GM19397 (cell line): ENCODE measurements around the gene FAM78B.

Experiments
- ATAC-seq: cut with Tn5 transposase; IDR thresholded peaks from one replicate; pipeline ENCODE4 v1.9.1; 2021; ENCODE audit warnings: mild to moderate bottlenecking, moderate library complexity; ENCODE audit not compliant: unreplicated experiment

Gene FAM78B

DNA sequence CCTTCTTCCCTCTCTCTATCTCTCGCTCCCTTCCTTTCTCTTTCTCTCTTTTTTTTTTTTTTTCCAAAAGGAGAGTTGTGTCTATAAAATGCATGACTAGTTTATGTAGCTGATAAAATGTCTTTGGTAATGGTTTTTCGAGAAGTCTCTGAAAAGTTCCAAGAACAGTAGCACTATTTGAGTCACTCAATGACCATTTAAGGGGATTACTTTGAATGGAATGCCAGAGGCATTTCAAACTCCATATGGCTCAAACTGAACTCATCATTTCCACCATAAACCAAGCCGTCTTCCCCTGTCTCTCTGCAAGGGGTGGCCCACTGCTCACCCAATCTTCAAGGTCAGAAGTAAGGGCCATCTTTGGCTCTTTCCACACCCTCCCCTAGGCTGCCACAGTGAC is 93.3 kb downstream of the FAM78B start:
- ATAC-seq, result no peak

DNA sequence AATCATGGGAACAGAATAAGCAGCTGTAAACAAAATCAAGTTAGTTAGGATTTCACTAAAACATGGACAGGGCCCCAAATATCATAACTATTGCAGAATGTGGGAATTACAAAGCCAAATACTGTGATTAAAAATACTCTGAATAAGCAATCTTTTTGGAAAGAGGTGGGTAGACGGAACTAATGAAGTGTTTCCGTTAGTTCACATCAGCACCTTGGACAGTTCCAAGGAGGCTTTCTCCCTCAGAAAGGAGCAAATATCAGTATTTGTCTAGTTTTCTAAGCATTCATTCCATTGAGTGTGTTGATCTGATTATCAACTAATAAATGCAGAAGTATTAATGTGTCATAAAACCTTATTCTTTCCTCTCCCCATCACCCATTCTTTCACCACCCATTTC is 97.4 kb downstream of the FAM78B start:
- ATAC-seq, result no peak

DNA sequence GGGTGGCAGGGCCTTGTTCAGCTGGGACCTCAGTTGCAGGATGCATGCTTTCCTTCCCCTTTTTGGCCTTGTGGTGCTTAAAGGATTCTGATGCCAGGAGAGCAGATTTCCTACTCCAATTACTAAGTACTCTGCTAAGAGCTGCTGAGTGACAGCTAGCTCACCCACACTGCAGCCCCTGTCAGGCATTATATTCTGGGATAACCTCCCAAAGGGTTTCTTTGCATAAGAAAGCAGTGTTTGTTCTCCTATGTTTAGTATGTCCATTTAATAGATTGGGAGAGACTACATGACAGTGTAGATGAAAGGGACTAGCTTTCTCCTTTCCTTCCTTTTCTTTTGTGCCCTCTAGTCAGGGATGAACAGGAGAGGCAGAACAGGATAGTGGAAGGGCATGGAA is 100.7 kb downstream of the FAM78B start:
- no peak for ATAC-seq

DNA sequence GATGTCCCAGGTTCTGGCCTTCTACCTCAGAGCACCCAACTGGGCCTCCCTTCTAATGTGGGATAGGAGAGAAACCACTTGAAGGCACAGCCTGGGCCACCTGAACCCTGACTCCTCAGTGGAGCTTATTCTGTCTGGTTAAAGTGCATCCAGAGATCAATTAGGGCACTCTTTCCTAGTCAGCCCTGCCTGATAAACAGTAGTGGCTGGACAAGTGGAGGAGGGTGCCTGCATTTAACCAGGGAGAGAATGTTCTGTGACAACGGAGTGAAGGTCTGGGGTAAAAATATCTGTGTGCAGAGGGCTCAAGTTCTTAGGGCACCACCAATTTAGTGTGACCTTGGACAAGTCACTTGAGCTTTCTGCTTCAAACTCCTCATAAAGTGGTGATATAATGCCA is 101.8 kb downstream of the FAM78B start:
- ATAC-seq, result no peak

DNA sequence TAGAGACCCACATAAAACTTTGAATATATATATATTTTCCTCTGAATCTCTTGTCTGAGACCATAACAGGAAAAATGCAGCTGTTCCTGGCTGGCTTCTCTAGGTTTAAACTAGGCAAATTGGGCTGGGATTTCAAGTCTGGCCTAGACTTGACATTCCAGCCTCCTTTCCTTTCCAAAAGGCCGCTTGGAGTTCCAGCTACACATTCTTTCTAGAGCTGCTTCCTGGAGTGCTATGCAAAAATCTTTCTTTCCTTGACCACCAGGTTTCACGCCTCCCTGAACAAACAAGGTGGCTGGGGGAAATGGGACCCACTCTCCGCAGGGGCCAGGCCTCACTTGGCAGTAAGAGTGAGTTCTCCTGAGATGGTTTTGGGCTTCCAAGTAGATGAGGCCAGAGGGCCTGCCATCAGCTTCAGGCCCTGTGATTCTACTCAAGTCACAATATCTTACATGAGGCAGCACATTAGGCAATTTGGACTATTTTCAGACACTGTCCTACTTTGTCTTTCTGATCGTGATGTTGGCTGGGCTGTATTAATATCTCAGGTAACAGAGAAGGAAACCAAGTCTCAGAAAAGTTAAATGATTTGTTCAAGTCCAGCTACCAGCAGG is 102.4 kb downstream of the FAM78B start:
- no peak for ATAC-seq

DNA sequence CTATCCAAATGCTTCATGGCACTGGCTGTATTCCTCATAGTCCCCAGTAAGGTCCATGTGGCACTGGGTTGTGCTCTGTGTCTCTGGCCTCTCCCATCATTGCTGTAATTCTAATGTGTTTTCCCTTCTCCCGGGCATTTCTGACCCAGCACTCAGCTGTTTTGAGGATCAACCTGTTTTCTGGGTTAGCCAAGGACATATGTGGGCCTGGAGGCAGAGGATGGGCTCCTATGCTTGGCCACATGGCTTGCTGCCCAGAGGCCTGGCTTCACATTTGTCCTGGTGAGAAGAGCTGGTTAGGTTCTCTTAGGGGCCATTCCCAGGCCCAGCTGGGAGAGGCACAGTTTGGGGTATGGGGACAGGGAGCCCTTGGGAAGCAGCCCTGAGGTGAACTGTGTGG is 103.1 kb downstream of the FAM78B start:
- no peak for ATAC-seq

DNA sequence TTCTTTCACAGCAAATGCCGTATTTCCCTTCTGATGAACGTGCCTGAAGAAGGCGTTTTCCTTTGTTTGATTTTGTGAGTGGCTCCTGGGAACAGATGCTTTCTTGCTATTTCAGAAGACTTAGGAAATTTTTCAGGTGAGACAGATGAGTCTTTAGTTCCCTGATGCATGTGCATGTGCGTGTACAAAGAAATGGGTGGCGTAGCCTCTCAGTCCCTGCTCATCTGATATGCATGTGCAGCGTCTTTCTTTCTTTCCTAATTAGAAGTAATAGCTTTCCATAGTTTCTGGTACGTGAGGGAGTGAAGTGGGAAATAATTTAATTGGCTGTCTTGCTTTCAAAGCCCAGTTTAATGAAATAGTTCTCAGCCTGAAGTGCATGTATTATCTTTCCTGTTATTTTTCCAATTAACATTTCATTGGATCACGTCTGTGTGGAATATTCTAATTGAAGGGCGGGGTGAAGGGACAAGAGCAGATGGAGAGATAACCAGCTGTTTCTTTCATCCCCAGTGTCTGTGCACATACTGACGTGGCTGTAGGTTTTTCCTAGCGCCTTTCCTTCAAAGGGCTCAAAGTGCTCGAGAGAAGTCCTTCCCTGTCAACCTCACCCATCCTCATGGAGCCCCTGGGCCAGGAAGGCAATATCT is 104.3 kb downstream of the FAM78B start:
- no peak for ATAC-seq

DNA sequence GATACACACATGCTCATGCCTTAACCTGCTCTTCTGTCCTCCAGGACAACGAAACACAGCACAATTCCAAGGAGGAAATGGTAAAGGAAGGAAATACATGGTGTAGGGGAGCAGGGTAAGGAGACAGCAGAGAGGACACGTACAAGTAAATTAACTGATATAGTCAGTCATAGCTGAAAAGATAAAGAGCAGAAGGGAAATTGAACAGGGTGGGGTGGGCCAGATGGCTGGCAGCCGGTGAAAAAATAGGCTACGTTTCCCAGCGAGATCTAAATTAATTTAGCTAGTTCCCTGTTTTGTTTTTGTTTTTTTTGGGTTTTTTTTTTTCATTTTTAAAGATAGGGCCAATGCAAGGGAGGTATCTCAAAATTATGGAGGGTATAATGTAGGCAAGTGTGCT is 109.2 kb downstream of the FAM78B start:
- no peak for ATAC-seq

DNA sequence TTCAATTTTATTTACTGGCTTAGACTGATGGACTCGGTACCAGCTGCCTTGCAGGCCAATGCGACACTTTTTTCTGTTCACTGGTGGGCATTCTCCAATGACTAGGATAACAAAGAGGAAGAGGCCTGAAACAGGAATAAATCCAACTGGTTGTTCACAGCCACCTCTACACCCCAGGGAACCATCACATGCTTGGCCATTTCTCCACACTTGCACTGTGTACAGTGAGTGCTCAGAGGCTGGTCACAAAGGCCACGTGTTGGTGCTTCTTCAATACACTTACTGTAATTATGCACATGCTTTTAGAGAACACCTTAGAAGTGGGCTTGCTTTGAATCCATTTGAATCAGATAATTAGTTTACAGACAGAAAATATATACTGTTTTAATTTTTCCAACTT is 113.4 kb downstream of the FAM78B start:
- no peak for ATAC-seq

DNA sequence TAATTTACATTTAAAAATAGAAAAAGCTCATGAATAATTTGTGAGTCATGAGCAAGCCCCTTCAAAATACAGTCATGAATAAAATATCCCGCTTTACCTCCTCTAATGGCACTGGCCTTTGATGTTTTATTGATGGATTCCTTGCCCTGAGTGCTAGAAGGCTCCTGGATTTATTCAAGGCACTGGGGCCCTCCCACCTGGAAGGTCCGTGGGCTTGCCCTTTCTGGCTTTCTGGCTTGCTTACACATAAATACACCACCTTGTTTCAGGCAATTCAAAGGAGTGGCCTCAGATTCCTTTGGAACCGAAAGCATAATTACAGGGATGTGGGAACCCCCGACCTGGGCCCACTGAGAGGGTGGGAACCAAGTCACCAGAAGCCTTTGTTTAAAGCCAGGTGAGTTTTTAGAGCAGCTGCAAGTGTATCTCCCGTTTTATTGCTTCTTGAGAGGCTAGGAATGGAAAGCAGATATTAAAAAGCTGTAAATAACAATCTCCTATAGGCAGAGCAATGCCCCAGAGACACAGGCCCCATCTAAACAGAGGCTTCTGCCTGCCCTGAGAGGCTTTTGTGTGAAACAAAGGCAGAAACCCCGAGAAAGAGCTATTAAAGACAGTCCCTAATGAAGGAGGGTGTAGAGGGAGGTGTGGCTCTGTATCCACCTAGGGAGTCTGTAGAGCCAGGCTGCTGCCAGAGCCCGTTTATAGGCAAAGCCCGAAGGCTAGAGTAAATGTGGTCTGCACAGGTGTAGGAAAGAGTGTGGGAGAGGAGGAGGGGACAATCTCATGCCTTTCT is 126.4 kb downstream of the FAM78B start:
- ATAC-seq, result no peak

DNA sequence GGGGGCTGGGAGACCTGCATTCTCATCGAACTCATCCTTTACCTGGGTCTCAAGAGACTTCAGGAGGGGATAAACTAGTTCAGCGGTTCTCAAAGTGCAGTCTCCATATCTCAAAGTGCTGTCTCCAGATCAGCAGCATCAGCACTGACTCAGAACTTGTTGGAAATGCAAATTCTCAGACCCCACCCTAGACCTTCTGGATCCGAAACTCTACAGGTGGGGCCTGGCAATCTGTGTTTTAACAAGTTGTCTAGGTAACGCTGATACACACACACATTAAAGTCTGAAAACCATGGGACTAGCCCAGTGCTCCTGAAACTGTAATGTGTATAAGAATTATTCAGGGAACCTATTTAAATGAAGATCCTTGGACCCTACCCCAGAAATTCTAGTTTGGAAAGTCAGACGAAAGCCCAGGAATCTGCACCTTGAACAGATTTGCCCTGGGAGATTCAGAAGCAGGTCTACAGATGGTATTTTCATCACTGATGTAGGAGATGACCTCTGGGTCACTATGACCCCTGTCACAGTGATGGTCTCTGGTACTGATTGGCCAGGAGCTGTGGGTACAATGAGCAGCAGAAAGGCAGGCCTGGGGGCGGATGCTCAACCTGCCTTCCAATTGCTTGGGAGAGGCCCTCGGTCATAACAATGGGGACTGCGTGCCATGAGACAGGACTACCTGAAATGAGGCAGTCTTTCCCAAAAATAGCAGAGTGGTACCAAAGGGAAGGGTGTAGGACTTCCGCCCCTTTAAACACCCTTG is 127.2 kb downstream of the FAM78B start:
- ATAC-seq, result no peak

DNA sequence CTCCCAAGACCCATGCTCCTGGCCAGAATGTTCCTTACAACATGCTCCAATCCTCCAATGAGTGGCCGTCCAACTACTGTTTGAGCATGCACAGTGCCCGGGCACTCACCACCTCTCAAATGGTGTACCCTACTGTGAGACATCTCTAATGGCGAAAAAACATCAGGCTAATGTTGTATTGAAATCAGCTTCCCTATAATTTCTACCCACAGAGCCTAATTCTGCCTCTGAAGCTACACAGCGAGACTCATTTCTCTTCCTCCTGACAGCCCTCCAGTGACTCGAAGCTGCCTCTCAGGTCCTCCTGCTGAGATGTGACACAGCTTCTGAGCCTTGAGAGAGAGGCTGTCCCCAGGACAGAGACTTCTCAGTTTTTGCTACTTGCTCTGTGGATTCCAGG is 130.7 kb downstream of the FAM78B start:
- ATAC-seq, result no peak

DNA sequence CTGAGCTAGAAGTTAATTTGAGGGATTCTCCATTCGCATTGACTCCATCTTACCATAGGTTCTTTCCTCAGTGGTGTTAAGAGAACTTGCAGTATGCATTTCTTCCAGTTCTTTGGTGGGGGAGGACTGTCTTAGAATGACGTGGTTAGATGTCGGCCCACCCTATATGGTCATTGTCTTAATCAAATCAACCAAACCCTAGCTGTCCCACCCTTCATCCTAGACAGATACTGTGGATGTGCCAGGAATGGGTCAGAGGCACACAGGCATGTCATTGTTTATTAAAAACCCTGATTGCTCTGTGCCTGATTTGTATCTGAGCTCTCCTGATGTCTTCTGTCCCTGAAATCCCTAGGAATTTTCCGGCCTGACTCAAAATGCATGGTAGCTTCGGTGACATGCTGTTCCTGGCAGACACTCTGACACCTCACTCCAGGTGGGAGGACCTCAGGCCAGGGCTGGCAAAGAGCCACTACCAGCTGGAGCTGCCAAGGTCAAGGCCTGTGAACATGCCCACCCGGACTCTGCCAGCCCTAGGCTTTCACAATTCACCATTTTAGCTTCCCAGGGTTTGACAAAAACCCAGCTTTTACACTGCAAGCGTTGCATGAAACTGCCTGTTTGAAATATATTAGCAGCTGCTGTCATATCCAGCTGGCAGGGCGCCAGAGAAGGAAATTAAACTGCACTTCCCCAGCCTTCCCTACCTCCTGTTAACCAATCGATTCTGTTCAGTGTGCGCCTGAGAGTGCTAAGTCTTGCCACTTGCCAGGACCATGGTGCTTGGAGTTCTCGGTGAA is 134.0 kb downstream of the FAM78B start:
- ATAC-seq, result no peak

DNA sequence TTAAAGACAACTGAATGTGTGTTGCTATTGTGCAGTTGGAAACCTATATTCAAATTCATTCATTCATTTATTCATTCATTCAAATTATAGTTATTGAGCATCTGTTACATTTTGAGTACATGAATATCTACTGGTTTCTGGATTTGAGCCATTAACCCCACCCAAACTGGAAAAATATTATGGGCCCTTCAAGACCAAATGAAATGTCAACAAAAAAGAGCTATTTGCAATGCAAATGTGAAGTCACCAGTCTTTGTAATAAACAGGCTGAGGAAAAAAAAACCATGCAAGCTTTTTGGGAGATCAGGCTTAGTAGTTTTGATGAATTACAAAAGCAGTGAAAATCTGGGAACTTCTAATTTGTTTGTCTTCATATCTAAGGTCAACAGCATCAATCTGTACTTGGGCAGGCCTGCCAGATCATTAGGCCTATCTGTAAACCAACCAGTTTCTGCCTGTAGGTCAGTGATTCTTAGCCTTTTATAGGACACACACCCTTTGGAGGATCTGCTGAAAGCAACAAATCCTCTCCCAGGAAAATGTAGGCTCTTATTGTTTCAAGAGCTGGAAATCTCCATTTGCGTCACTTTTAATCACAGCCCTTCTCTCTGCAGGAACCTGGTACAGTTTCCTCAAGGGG is 134.7 kb downstream of the FAM78B start:
- no peak for ATAC-seq

DNA sequence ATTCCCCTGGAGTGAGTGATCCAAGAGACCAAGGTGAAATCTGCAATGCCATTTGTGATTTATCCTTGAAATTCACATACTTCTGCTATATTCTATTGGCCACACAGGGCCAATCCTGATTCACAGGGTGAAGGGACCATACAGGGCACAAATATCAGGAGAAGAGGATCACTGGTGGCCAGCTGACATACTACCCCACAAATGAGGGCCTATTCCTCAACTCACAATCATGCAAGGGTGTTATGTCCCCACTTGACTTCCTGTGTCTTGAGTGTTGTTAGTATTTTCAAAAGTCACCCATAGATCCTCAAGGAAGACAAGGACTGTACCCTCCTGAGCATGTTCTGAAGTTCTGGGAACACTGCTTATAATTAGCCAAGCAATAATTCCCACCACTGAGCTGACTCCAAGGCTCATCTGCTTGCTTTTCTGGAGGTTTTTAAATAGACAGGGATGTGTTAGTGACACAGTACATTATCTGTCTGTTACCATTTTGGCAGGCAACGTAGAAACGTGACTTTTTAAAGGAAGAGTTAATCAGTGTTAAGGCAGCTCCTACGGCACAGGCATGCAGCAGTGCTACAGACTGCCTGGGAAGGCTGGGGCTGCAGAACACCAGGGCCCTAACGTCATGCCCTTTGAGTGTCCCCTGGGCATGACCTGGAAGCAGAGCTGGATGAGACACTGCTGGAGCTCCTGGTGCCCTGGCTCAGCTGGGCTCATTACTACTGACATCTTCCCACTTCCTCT is 137.4 kb downstream of the FAM78B start:
- ATAC-seq, result no peak

DNA sequence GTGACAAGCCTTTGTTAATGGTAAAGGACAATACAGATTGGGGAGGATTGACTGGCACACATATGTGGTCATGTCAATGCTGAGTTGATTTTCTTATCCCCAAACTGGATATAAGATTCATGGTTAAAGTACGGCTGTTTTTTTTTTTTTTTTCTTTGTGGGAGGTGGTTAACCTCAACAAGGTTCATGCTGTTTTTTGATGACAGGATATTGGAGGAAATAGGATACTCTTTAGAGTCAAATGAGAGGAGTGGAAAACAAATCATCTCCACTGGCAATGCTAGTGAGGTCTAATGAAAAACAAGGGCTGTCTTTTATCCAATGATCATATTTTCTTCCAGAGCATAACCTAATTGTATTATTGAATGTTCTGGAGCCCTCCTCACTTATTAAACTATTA is 140.2 kb downstream of the FAM78B start:
- no peak for ATAC-seq

DNA sequence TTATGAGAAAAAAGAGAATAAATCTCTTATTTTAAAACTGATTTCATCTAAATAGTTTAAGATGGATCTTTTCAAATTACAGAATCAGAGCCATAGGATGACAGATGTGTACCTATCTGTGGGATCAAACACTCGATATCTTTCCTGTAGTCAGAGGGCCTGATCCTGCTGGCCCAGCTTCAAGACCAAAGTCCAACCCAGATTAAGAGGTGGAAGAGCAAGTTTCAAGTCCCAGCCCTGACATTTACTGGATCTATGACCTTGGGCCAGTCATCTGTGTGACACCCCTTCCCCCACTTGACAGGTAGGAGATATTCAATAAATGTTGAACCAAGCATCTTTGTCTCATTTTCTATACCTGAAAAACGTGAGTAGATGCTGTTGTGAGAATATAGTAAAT is 140.7 kb downstream of the FAM78B start:
- ATAC-seq, result no peak

DNA sequence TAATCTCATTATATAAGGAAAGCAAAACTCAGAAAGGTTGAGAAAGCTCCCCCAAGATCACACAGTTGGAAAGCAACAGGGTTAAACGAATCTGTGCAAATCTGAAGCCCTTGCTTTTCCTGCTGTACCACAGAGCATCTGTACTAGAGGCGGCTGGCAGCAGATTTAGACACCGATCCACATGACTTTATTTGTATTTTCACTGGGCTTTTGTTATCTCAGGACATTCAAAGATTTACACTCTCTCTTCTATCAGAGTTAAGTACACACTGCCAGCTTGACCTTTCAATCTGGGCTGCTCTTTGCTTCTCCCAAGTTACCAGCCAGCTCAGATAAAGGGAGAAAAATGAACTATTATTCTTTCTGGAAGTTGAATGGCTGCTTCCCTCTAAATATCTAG is 146.6 kb downstream of the FAM78B start:
- no peak for ATAC-seq
